Activated CD4-positive, alpha-beta T cell treated with anti-CD3 and anti-CD28 coated beads for 4 hours (primary cell): ENCODE measurements around the gene PIN1.
"Not testable (repeated sequence)": the region's sequence is repeated elsewhere in the genome, so short reads cannot be mapped to it uniquely, and the experiment has no call there.

ENCODE experiments used
- DNase-seq, 2 donors: peaks; one replicate each; pipeline ENCODE4 v3.0.0-alpha.2; 2020

The PIN1 gene

DNA sequence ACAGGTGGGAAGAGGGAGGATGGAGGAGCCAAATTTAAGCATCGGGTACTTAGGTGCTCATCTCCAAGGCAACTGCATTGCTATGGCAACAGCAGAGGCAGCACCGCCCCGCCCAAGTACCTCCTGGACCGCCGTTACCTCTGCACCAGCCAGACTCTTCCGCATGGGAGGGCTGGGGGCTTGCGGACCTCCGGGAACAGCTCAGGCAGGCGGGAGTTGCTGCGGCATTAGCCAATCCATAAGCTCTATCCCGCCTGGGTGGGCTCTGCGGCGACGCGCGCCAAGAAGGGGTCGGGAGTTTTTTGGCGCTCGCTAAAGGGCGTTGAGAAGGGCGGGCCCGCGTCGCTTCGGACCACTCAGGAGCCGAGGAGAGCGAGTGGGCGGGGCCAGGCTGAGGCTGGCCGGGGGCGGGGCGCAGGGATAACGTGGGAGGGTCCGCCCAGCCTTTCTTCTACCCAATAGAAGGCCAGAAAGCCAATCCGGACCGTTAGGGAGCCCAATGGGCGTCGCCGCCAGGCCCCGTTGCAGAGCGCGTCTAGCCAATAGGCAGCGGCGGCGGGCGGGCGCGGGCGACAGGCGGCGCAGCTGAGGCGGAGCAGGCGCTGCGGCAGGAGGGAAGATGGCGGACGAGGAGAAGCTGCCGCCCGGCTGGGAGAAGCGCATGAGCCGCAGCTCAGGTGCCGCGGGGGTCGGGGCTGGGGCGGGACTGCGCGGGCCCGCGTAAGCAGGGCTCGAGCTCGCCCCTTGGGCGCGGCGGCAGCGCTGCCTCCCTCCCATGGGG is at the start of gene PIN1:
Gene PIN1 (plus strand): TSS at position 593 of the 781 bp plus-strand sequence. CDS start 27 bp downstream, at position 620.
- DNase-seq: peak; percentile 99

DNA sequence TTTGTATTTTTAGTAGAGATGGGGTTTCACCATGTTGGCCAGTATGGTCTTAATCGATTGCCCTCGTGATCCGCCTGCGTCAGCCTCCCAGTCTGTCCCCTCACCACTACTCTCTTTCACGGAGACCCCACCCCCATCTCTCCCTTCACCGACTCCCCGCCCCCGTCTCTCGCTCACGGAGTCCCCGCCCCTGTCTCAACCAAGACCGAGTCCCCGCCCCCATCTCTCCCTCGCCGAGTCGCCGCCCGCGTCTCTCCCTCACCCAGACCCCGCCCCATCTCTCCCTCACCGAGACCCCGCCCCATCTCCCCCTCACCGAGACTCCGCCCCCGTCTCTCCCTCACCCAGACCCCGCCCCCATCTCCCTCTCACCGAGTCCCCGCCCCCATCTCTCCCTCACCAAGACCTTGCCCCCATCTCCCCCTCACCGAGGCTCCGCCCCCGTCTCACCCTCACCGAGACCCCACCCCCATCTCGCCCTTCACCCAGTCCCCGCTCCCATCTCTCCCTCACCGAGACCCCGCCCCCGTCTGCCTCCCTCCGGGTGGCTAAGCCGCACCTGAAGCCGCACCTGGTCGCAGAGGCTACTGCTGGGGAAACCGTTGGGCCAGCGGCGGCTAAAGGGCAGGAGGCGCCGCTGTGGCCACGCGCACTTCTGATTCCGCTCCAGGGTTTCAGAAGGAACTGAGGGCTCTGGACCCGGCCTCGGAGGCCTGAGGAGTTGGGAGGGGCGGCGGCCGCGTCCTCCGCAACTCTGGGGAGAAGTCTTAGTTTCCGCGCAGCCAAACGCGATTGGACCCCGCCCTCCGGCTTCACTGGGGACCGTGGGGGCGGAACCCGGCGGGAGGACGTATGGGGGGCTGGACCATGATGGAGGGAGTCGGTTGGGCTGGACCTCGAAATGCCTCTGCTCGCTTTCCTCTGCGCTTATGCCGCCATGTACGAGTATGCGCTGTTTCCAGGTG is 49.5 kb upstream of the PIN1 start:
- peak; percentile 99 for DNase-seq

DNA sequence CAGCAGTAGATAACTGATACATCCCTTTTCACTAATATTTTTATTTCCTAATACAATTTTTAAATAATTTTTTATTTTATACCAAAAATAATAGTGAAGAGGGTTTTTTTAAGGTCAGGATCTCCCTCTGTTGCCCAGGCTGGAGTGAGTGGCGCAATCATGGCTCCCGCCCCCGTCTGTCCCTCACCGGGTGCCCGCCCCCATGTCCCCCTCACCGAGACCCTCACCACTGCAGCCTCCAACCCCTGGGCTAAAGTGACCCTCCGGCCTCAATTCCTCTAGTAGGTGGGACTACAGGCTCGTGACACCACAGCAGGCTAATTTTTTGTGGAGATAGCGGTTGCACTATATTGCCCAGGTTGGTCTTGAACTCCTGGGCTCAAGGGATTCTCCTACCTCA is 48.8 kb upstream of the PIN1 start:
- no peak for DNase-seq

DNA sequence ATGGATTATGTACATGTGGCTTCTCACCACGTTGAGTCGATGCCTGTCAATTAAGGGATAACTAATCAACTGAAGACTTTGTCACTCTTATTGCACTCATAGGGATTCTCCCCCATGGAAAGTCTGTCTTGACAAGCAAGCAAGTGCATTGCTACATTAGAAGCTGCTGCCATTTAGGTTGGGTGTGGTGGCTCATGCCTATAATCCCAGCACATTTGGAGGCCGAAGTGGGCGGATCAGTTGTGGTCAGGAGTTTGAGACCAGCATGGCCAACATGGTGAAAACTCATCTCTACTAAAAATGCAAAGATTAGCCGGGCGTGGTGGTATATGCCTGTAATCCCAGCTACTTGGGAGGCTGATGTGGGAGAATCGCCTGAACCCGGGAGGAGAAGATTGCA is 48.3 kb upstream of the PIN1 start:
- DNase-seq: no peak

DNA sequence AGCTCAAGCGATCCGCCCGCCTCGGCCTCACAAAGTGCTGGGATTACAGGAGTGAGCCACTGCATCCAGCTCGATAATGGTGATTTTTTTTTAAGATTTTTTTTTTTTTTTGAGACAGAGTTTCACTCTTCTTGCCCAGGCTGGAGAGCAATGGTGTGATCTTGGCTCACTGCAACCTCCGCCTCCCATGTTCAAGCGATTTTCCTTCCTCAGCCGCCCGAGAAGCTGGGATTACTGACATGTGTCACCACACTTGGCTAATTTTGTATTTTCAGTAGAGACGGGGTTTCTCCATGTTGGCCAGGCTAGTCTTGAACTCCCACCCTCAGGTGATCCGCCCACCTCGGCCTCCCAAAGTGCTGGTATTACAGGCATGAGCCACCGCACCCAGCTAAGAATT is 46.5 kb upstream of the PIN1 start:
- not testable (repeated sequence) for DNase-seq

DNA sequence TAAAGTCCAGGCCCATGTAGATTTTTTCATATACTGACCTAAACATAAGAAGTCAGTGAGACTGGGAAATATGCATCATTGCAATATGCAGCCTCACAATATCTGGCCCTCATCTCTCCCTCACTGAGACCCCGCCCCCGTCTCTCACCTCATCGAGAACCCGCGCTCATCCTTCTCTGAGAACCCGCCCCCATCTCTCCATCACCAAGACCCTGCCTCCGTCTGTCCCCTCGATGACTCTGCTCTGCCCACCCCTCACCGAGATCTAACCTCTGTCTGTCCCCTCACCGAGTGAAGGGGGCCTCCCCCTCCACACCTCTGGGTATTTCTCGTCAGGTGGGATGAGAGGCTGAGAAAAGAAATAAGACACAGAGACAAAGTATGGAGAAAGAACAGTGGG is 46.1 kb upstream of the PIN1 start:
- no peak for DNase-seq

DNA sequence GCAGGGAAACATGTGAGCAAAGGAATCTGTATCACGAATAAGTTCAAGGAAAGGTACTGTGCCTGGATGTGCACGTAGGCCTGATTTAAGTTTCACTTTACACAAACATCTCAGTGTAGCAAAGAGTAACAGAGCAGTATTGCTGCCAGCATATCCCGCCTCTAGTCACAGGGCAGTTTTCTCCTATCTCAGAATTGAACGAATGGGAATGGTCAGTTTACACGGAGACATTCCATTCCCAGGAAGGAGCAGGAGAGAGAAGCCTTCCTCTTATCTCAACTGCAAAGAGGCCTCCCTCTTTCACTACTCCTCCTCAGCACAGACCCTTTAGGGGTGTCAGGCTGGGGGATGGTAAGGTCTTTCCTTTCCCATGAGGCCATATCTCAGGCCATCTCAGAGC is 45.5 kb upstream of the PIN1 start:
- DNase-seq: not testable (repeated sequence)

DNA sequence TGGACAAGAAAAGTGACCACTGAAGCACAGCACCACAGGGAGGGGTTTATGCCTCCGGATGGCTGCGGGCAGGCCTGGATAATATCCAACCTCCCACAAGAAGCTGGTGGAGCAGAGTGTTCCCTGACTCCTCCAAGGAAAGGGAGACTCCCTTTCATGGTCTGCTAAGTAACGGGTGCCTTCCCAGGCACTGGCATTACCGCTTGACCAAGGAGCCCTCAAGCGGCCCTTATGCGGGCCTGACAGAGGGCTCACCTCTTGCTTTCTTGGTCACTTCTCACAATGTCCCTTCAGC is 44.1 kb upstream of the PIN1 start:
- DNase-seq: not testable (repeated sequence)

DNA sequence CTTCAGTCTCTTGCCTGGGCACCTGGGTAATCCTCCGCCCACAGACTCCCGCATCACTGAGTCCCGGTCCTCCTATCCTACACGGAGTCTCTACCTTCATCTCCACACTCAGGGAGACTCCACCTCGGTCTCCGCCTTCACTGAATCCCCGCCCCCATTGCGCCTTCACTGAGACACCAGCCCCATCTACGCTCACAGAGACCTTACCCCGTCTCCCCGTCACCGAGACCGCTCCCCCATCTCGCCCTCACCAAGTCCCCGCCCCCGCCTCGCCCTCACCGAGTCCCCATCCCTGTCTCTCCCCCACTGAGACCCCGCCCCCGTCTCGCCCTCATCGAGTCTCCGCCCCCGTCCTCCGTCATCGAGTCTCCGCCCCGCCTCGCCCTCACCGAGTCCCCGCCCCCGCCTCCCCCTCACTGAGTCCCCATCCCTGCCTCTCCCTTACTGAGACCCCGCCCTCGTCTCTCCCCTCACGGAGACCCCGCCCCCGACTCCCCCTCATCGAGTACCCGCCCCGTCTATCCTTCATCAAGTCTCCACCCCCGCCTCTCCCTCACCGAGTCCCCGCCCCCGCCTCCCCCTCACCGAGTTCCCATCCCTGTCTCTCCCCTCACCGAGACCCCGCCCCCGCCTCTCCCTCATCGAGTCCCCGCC is 43.4 kb upstream of the PIN1 start:
- DNase-seq: peak; percentile 98 to 99

DNA sequence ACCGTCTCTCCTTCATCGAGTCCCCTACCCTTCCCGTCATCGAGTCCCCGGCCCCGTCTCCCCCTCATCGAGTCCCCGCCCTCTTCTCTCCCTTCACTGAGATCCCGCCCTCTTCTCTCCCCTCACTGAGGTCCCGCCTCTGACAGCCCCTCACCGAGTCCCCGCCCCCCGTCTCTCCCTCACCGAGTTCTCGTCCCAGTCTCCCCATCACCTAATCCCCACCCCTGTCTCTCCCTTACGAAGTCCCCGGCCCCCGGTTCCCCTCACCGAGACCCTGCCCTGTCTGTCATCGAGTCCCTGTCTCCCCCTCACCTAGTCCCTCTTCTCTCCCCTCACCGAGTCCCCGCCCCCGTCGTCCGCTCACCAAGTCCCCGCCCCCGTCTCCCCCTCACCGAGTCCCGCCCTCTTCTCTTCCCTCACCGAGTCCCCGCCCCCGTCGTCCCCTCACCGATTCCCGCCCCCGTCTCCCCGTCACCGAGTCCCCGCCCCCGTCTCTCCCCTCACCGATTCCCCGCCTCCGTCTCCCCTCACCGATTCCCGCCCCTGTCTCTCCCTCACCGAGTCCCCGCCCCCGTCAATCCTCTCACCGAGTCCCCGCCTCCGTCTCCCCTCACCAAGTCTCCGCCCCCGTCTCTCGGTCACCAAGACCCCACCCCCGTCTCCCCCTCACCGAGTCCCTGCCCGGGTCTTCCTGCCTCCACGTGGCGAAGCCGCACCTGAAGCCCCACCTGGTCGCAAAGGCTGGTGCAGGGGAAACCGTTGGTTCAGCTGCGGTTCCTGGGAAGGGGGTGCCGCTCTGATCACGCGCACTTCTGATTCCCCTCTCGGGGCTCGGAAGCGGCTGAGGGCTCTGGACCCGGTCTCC is 42.7 kb upstream of the PIN1 start:
- peak; percentile 97 to 98 for DNase-seq

DNA sequence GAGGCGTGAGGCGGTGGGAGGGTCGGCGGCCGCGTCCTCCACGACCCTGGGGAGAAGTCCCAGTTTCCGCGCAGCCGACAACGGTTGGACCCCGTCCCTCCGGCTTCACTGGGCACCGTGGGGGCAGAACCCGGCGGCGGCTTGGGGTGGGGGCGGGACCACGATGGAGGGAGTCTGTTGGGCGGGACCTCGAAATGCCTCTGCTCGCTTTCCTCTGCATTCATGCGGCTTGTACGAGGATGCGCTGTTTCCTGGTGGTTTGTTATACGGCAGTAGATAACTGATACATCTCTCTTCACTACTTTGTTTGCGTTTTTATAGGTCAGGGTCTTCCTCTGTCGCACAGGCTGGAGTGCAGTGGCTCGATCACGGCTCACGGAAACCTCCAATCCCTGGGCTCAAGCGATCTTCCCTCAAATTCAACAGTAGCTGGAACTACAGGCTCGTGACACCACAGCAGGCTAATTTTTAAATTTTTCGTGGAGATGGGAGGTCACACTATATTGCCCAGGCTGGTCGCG is 42.0 kb upstream of the PIN1 start:
- DNase-seq: peak; percentile 64 to 73

DNA sequence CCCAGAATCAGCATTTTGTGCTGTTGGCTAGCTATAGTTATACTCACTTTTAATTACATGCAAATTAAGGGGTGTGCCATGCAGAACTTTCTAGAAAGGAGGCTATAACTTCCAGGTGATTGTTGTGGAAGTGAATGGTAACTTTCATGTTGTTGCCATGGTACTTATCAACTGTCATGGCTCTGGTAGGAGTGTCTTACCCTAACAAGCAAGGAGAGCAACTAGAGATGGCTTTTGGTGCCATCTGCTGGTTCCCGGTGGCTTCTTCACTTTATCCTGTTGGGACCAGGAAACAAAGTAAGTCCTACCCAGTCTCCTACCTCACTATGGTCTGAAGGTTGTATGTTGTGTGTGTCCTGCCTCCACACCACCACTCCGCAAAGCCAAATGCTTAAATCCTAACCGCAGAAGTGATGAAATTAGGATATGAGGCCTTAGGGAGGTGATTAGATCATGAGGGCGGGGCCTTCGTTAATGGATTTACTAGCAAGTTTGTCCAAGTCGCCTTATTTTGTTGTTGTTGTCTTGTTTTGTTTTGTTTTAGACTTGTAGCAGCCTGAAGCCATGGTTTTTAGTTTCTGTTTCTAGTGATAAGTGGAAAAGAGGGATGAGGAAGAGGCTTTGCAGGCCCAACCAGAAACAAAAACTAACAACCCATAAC is 38.9 kb upstream of the PIN1 start:
- peak; percentile 76 to 84 for DNase-seq

DNA sequence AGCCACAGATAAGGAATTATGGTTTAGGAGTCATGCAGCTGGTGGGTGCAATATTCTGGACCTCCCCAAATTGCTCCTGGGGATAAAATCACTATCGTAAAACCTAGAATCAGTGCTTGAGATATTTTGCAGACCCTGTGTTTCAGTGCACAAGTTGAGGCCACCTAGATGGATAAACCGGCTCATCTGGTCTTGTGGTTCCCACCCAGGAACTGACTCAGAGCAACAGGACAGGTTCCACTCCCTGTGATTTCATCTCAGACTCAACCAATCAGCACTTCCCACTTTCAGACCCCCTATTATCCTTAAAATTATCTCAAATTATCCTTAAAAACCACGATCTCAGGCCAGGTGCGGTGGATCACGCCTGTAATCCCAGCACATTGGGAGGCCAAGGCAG is 37.2 kb upstream of the PIN1 start:
- DNase-seq: no peak

DNA sequence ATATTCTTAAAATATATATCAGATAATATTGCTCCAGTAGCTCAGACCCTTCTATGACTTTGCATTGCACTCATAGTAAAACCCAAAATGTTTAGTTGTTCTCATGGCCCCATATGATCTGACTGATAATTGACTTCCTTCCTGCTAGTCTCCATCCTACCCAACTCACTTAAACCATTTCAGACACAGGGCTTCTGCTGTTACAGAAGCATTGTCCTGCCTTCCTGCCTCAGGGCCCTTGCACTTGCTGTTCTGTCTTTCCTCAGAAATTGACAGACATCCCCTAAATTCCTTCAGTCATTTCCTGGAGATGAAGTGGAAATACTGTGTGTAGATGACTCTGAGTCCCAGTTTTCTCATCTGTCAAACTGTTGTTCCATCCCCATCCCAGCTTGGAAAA is 36.0 kb upstream of the PIN1 start:
- DNase-seq: no peak

DNA sequence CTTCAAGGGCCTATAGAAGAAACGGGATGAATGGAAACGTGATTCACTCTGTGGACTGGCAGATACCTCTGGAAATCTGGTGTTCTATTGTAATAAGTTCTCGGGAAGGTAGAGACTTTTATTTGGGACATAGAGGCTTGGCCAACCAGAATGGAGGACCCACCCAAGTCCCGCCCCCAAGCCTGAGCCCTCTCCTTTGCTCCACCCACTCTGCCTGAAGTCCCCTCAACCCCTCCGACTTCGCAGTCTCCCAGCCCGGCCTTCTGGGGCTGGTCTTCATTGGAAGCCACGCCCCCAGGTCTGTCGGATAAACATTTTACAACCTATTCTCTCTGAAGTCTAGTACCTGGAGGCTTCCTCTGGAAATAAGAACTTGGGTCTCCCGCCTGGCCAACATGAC is 33.1 kb upstream of the PIN1 start:
- no peak for DNase-seq

DNA sequence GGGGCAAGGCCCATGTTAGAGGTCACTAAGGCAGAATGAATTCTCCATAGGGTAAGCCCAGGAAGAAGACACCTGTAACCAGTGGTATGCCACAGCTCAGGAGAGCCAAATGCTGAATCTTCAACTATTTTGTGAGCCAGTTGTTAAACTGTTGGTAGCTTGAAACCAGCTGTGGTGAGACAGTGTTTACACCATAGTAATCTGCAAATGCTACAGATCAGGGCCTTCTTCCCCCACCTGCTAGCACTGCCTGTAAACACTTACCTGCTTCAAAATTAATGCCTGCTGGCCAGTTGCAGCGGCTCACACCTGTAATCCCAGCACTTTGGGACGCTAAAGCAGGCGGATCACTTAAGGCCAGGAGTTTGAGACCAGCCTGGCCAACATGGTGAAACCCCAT is 28.3 kb upstream of the PIN1 start:
- no peak for DNase-seq

DNA sequence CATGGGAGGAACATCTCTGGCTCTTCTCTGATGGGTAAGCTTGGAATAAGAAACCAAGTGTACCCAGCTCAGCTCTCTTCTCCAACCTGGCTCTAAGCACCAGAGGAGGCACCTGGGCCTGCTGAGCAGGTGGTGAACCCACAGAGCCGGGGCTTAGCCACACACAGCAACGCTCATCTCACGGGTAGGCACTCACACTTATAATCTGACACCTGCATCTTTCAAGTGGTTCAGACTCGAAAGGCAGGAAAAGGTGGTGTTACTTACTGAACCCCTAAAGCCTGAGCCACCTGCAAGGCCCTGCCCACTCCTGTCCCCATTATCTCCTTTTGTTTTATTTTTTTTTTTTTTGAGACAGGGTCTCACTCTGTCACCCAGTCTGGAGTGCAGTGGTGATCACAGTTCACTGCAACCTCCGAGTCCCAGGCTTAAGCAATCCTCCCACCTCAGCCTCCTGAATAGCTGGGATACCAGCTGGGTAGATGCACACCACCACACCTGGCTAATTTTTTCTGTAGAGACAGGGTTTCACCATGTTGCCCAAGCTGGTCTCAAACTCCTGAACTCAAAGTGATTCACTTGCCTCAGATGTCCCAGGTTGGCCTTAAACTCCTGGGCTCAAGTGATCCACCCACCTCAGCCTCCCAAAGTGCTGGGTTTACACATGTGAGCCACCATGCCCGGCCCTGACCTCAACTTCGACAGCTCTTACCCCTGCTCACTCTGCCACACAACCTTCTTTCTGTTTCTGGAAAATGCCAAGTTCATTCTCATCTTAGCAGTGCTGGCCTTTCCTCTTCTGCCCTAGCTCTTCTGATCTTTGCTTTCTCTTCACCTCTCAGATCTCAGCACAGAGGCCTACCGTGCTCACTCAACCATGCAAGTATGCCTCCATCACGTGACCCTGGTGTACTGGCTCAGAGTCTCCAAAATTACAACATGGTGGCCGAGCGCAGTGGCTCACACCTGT is 26.0 kb upstream of the PIN1 start:
- no peak for DNase-seq

DNA sequence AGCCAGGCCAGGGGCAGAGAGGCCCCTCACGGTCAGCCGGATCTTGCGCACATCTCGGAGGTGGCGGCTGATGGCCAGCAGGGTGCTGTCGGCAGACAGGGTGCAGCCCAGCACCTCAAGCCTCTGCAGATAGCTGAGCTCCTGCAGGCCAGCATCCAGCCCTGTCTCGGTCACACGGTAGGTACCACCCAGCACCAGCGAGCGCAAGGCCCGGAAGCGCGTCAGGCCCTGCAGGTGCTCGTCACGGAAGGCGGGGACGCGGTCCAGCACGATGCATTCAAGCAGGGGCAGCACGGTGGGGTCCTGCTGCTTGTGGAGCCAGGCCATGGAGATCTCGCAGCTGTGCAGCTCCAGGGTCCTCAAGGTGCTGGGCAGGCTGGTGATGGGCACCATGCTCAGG is 24.0 kb upstream of the PIN1 start:
- DNase-seq: no peak

DNA sequence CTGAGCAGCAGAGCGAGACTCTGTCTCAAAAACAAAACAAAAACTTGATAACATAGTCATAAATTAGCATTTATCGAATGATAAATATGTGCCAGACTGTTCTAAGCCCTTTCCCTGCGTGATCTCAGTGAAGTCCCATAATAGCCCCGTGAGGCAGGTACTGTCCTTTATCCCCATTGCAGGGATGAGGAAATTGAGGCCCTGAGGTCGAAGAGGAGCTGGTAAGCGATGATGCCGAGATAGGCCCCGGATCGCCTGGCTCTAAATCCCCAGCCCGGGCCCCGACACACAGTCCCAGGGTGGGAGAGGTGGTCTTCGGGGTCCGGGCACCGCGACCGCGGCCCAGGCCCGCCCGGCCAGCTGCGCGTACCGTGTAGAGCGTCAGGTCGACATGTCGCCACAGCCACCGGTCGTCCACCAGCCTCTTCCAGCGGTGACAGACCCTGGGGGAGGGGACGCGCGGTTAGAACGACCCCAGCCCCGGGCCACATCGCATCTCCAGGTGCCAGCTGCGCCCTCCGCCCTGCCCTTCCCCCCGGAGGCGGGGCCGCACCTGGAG is 16.9 kb upstream of the PIN1 start:
- no peak for DNase-seq
